HG03558 (cell line): ENCODE results near the gene ZNF646.

Experiments
- ATAC-seq: cut with Tn5 transposase; IDR thresholded peaks from one replicate; pipeline ENCODE4 v1.9.1; 2021; ENCODE audit warnings: moderate number of reproducible peaks; ENCODE audit not compliant: unreplicated experiment; ENCODE audit errors: extremely low read depth

The ZNF646 gene, protein sequence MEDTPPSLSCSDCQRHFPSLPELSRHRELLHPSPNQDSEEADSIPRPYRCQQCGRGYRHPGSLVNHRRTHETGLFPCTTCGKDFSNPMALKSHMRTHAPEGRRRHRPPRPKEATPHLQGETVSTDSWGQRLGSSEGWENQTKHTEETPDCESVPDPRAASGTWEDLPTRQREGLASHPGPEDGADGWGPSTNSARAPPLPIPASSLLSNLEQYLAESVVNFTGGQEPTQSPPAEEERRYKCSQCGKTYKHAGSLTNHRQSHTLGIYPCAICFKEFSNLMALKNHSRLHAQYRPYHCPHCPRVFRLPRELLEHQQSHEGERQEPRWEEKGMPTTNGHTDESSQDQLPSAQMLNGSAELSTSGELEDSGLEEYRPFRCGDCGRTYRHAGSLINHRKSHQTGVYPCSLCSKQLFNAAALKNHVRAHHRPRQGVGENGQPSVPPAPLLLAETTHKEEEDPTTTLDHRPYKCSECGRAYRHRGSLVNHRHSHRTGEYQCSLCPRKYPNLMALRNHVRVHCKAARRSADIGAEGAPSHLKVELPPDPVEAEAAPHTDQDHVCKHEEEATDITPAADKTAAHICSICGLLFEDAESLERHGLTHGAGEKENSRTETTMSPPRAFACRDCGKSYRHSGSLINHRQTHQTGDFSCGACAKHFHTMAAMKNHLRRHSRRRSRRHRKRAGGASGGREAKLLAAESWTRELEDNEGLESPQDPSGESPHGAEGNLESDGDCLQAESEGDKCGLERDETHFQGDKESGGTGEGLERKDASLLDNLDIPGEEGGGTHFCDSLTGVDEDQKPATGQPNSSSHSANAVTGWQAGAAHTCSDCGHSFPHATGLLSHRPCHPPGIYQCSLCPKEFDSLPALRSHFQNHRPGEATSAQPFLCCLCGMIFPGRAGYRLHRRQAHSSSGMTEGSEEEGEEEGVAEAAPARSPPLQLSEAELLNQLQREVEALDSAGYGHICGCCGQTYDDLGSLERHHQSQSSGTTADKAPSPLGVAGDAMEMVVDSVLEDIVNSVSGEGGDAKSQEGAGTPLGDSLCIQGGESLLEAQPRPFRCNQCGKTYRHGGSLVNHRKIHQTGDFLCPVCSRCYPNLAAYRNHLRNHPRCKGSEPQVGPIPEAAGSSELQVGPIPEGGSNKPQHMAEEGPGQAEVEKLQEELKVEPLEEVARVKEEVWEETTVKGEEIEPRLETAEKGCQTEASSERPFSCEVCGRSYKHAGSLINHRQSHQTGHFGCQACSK (N-terminal part only)

DNA sequence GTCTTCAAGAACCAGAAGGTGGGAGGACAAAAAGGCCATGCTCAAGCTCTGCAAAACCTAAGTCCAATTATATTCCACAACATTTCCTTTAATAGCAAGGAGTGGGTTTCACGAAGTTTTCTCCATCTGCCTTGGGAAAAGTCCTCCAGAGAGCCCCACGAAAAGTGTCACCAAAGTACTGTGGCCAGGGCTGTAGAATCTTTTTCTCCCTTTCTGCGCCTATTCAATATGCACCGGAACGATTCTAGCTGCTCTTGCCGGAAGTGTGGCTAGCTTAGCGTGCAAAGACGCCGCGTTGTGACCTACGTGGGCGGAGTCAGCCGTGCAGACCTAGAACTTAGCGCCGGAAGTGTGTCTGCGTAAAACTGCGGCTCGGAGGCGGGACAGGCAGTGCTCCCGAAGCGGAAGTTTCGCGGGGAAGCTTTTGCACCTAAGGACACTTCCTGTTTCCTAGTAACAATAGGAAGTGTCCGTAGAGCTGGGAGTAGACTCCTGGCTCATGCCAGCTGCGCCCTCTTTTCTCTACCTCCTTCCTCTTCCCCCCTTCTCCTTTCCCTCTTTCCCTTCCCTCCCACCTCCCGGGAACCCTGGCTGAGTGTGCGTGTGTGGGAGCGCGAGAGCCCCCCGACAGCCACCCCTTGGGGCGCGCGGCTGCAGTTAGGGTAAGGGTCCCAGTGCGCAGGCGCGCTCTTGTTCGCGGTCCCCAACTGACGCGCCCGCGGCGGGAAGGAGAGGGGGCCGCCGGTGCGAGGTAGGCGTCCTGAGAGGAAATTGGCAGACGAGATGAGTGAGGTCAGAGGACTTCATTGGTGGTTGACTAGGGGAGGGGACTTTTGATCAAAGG lies at the start of gene ZNF646, which contains the start of gene ZNF668:
ZNF646 (plus strand) TSS at position 453 of the 844 bp plus-strand sequence. CDS start 1,903 bp downstream, outside the sequence.
ZNF668 (minus strand) TSS at position 271 of the 844 bp plus-strand sequence. CDS start 9,781 bp downstream, outside the sequence.
- ATAC-seq, result peak; percentile 35

- no peak for ATAC-seq
Observed at GRCh38 chr16:31025339-31025738, 48.9 kb upstream of the ZNF646 start.

DNA sequence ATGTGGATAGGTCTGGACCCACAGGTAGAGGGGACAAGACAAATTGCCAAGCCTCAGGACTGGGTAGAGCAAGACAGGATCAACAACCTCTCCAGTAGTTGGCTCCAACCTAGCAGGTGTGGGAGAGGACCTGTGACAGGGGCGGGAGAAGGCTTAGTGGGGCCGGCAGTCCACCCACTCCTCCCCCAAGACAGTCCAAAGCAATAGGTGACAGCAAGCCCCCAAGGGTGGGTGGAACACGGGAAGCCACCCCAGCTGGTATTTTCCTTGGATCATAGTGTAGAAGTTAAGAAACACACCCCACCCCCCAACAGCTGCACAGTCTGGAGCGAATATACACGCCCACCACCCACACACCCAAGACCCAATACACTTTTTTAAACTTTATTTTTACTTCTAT lies 45.0 kb upstream of the ZNF646 start:
- ATAC-seq, result no peak

DNA sequence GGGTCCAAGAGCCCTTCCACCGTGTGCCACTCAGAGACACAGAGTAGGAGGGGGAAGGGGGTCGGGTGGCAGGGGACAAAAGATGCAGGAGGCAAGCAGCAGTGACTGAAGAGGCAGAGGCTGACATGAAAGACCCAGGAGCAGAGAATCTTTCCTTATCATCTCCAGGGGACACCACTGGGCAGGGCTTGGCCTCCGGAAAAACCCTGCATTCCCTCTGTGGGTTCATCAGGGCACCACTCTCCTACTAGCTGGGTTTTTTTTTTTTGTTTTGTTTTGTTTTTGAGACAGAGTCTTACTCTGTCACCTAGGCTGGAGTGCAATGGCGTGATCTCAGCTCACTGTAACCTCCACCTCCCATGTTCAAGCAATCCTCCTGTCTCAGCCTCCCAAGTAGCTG lies 42.9 kb upstream of the ZNF646 start:
- ATAC-seq, result no peak

DNA sequence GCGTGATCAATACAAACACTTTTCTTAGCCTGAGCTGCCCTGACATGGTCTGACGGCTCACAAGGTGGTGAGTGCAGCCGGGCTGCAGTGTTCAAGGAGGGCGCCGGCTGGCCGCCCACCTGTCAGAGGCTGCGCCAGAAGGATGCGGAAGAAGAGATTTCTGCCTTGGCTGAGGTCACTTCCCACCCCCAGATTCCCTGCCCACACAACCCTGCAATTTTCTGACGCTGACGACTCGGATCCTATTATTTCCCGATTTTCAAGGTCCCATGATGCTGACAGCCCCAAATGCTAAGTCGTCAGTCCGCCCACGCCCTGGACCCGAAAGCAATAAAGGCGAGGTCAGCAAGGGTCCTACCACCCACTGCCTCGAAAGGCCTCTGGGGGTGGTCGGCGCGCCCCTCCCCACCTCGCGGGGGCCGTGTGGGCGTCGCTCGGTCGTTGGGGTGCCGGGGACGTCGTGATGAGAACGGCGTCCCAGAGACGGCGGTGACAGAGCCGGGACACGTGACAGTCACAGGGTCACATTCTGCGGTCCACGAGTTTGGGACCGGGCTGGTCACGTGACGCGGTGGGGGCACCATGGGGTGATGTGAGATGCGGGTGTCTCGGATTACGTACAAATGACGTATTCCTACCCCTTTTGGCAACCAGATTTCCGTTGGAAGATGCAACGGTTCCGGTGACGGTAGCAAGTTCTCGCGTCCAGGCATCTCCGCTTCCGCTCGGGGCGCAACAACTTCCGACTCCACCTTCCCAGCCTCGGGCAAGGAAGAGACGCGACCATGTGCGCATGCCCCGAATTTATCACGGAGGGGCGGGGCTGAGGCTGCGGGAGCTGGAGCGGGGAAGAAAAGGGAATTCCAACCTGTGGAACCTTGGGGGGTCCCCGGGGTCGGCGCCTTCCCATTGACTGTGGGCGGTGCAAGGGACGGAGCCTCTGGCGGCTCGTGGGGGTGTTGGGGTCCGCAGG lies 41.2 kb upstream of the ZNF646 start, which contains the start of gene STX4:
STX4 (plus strand) TSS at position 823 of the 973 bp plus-strand sequence. CDS start 248 bp downstream, outside the sequence.
- ATAC-seq, result peak; percentile 61

DNA sequence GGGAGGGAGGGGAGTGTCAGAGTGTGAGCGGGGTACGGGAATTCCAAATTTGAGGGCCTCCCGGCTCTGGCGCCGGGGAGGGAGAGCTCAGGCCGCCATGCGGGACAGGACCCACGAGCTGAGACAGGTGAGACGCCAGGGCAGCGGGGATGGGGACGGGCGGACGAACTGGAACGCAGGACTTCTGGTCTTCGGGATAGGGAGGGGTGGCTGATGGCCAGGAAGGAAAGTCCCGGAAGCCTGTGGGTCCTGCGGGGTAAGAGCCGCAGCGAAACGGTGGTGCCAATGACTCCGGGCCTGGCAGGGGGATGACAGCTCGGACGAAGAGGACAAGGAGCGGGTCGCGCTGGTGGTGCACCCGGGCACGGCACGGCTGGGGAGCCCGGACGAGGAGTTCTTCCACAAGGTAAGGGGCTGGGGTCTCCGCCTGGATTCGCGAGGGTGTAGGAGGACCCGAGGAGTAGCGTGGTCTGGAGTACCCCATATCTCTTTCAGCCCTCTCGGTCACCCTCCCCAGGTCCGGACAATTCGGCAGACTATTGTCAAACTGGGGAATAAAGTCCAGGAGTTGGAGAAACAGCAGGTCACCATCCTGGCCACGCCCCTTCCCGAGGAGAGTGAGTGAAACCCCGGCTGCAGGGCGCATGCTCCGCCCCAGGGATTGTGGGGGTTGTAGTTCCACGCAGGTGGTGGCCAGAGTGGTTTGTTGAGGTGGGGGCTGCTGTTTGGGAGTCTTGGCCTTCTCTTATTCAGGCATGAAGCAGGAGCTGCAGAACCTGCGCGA lies 40.3 kb upstream of the ZNF646 start:
- no peak for ATAC-seq

- ATAC-seq, result no peak
Observed at GRCh38 chr16:31036691-31037090, 37.5 kb upstream of the ZNF646 start.

GRCh38 chr16:31038993-31039392 lies 35.2 kb upstream of the ZNF646 start:
- no peak for ATAC-seq

DNA sequence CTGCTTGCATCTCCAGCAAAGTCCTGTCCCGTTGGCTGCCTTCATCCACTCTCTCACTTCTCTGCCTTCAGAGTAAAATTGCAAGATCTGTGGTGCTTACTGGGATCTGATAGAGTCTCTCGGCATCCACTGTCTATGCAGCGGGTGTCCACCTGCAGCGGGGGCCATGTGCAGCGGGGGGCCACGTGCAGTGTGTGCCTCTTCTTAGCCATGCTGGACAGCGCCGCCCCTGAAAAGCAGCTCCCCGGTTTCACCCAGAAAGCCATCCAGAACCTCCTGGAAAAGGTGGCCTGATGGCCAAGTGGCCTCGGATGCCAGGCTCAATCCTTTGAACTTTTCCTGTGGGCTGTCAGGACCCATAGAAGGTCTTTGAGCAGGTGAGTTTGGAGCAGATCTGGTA lies 31.4 kb upstream of the ZNF646 start:
- no peak for ATAC-seq

DNA sequence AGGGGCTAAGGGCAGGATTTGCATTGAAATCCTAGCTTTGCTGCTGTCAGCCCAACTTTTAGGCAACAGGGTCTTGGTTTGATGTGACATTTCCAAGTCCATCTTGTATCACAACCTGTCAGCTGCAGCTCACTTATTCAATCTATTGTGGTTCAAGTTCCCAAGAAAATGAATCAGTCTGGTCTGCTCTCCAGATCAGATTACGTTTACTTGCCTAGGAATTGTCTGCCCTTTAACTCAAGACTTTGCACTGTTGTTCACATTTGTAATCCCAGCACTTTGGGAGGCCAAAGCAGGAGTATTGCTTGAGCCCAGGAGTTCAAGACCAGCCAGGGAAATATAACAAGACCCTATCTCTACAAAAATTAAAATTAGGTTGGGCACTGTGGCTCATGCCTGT lies 30.9 kb upstream of the ZNF646 start:
- ATAC-seq, result no peak

GRCh38 chr16:31043898-31044481 lies 30.2 kb upstream of the ZNF646 start:
- no peak for ATAC-seq

DNA sequence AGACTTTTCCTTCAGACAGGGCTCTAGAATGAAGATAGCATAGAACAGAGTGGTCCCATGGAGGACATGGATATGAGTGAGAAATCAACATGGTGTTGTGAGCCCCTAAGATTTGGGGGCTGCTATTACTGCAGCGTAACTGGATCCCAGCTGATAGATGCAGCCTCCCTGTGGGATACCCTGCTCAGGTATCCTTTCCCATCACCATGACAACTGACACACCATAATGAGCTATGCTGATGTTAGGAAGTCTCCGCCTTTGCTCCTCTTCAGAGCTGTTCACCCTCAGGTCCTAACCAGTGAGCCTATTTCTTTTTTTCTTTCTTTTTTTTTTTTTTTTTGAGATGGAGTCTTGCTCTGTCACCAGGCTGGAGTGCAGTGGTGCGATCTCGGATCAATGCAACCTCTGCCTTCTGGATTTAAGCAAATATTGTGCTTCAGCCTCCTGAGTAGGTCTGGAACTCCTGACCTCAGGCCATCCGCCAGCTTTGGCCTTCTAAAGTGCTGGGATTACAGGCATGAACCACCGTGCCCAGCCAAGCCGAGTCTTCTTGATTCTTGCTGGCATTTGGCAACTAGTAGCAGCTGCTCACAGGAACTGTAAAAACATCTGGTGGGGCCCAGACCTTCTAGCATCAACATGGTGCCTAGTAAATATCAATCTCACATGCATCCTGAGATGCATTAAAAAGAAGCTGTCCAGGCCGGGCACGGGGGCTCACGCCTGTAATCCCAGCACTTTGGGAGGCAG lies 23.8 kb upstream of the ZNF646 start:
- ATAC-seq, result no peak

DNA sequence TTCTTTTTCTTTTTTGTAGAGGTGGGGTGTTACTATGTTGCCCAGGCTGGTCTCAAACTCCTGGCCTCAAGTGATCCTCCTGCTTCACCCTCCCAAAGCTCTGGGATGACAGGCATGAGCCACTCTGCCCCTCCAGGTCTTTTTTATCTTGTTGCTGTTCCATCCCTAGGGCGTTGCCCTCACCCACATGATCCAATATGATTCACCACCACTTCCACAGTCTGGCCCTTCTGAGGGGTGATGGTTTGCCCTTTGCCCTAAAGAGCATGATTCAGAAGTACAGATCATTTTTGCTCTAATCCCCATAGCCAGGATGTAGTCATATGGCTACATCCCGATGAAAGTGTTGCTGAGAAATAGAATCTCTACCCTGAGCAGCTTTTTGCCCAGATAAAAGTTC lies 22.1 kb upstream of the ZNF646 start:
- ATAC-seq, result no peak

DNA sequence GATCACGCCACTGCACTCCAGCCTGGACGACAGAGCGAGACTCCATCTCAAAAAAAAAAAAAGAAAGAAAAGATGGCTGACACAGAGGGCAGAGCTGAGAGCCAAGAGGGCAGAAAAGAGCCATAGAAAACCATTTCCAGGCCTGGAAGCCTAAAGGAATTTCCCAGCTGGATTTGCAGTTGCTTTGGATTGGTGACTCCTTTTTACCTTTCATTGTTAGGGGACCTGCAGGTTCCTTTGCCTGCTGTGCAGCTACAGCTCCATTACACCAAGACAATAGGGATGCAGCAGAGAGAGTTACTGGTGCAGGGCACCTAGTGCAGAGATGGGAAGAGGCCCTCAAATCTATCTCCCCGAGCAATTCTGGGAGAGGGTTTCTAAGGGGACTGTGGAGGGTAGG lies 18.6 kb upstream of the ZNF646 start:
- no peak for ATAC-seq

- no peak for ATAC-seq
Observed at GRCh38 chr16:31061126-31061812, 13.0 kb upstream of the ZNF646 start.
